ENCODE data around the gene C21orf58.
A peak's percentile ranks its signal among the peaks of the same experiment; 100 is the strongest.

The C21orf58 gene

DNA sequence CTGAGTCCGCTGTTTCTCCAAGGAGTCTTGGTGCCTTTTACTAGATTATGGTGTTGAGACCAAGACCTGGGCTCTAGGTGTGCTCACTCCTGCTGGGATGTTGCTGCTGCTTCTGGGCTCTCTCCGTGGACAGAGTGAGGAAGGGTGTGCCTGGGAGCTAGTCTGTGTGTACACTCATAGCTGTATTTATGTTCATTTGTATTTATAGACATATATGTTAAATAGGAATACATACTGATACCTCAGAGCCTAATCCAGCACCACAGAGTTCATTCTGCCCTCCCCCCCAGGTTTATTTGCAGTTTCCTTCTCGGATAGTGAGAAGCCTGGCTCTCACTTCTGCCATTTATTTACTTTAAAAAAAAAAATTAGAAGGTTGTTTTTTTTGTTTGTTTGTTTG lies 12.9 kb upstream of the C21orf58 start:
- TF ChIP-seq, protein P1, sequence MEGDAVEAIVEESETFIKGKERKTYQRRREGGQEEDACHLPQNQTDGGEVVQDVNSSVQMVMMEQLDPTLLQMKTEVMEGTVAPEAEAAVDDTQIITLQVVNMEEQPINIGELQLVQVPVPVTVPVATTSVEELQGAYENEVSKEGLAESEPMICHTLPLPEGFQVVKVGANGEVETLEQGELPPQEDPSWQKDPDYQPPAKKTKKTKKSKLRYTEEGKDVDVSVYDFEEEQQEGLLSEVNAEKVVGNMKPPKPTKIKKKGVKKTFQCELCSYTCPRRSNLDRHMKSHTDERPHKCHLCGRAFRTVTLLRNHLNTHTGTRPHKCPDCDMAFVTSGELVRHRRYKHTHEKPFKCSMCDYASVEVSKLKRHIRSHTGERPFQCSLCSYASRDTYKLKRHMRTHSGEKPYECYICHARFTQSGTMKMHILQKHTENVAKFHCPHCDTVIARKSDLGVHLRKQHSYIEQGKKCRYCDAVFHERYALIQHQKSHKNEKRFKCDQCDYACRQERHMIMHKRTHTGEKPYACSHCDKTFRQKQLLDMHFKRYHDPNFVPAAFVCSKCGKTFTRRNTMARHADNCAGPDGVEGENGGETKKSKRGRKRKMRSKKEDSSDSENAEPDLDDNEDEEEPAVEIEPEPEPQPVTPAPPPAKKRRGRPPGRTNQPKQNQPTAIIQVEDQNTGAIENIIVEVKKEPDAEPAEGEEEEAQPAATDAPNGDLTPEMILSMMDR (IDR thresholded peaks at IDR 0.05; ENCODE audit: control insufficient read depth, extremely low read depth, insufficient read depth): no peak
- no peak for DNase-seq (ENCODE audit: low read depth)

DNA sequence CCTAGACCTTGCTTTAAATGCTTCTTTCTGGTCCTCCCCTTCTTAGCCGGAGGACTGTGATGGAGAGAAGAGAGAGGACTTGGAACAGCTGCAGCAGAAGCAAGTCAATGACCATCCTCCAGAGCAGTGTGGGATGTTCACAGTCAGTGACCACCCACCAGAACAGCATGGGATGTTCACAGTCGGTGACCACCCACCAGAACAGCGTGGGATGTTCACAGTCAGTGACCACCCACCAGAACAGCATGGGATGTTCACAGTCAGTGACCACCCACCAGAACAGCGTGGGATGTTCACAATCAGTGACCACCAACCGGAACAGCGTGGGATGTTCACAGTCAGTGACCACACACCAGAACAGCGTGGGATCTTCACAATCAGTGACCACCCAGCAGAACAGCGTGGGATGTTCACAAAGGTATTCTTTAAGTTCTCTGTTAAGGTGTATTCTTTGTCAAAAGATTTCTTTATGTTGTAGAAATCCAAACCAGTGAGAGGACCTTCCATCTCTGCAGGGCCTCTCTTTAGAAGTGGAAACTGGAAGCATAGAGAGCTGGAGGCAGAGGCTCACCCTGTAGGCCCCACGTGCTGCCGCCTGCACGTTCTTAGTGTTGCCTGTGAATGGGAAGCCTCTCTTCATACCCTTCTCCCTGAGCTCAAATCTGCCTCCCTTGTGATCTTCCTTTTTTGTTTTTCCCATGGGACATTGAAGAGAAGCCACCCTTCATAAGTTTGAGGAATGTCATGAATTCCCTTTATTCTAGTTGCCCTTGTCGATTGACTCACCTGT lies 10.9 kb upstream of the C21orf58 start:
- TF ChIP-seq, protein P1 (IDR thresholded peaks at IDR 0.05; ENCODE audit: control insufficient read depth, extremely low read depth, insufficient read depth): no peak

More for the DNA sequence above, 12.9 kb upstream of the C21orf58 start:
- H3K4me3 ChIP-seq (ENCODE audit: low read depth, low read length): no peak overlapping the region

DNA sequence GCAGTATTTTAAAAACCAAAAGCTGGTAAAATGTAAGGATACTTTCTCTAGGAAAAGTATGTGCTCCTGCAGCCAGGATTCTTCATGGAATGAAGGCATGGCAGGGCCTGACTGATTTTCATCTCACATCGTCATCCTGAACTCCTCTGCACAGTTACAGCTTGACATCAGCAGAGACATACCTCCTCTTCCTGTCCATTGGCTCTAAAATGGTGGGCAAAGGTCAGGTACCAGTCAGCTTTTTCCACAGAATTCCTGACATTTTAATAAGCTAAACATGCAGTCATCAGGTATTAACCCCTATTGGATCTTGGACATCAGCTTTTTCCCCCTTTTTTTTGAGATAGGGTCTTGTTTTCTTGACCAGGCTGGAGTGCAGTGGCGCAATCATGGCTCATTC lies 6.1 kb upstream of the C21orf58 start:
- no peak for DNase-seq (ENCODE audit: low read depth)
- TF ChIP-seq, protein P1 (IDR thresholded peaks at IDR 0.05; ENCODE audit: control insufficient read depth, extremely low read depth, insufficient read depth): no peak
- no peak overlapping the region for H3K4me3 ChIP-seq (ENCODE audit: low read depth, low read length)

More for the DNA sequence above, 10.9 kb upstream of the C21orf58 start:
- no peak for DNase-seq (ENCODE audit: low read depth)
- no peak overlapping the region for H3K4me3 ChIP-seq (ENCODE audit: low read depth, low read length)

DNA sequence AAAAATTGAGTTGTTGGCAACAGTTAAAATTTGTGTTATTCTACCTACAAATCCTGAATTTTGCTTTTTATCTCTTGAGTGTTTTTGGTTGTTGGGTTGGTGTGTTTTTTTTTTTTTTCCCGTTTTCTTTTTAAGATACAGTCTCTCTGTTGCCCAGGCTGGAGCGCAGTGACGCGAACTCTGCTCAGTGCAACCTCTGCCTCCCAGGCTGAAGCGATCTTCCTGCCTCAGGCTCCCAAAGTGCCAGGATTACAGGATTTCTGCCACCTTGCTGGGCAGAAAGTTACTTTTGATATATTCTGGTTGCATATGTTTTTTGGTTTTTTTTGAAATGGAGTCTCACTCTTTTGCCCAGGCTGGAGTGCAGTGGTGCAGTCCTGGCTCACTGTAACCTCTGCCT lies 4.5 kb upstream of the C21orf58 start:
- no peak overlapping the region for H3K4me3 ChIP-seq (ENCODE audit: low read depth, low read length)
- TF ChIP-seq, protein P1 (IDR thresholded peaks at IDR 0.05; ENCODE audit: control insufficient read depth, extremely low read depth, insufficient read depth): no peak
- no peak for DNase-seq (ENCODE audit: low read depth)

DNA sequence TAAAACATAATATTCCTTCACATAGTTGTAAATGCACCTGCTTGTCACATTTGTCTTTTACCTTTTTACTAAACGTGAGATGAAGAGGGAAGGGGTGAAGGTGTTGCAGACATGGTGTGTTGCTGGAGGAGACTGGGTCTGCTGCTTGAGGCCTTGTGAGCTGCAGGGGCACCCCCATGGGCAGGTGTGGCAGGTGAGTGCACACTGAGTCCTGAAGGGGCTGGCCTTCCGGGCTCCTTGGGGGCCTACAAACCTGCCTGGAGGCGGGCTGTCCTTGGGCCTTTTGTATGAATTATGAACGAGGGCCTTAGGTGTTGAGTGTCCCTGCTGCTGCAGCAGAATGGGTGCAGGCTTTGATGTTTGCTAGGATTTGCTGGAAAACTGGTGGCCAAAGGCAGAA lies 4.0 kb upstream of the C21orf58 start:
- DNase-seq (ENCODE audit: low read depth): no peak
- TF ChIP-seq, protein P1 (IDR thresholded peaks at IDR 0.05; ENCODE audit: control insufficient read depth, extremely low read depth, insufficient read depth): no peak
- no peak overlapping the region for H3K4me3 ChIP-seq (ENCODE audit: low read depth, low read length)

DNA sequence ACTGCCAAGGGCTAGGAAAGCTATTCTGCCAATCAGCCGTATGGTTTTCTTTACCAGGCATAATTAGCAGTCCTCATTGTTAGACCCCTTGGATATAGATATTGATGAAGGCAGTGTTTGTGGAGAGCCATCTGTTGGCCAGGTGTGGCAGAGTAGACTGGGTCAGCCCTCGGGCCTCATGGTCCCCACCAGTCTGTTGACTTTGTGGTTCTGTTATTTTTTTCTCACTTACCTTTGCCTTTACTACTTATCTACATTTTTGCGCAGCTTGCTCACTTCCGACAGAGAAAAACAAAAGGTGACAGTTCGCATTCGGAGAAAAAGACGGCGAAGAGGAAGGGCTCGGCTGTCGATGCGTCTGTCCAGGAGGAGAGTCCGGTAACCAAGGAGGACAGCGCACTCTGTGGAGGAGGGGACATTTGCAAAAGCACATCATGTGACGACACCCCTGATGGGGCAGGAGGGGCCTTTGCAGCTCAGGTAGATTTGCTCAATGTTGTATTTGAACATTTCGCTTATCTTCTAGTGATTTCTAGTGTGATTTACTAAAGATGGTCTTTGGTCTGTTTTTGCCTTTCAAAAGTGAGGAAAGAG lies 2.5 kb upstream of the C21orf58 start:
- no peak for DNase-seq (ENCODE audit: low read depth)
- TF ChIP-seq, protein P1 (IDR thresholded peaks at IDR 0.05; ENCODE audit: control insufficient read depth, extremely low read depth, insufficient read depth): peak; percentile 54
- peak overlapping the region; percentile 76 for H3K4me3 ChIP-seq (ENCODE audit: low read depth, low read length)

Data from LNCaP clone FGC (cell line).